HG03039 (cell line): ENCODE data around the gene CIRBP.

Experiments
- ATAC-seq: cut with Tn5 transposase; IDR thresholded peaks from one replicate; pipeline ENCODE4 v1.9.1; 2021; ENCODE audit warnings: mild to moderate bottlenecking, moderate library complexity; ENCODE audit not compliant: unreplicated experiment

CIRBP gene

DNA sequence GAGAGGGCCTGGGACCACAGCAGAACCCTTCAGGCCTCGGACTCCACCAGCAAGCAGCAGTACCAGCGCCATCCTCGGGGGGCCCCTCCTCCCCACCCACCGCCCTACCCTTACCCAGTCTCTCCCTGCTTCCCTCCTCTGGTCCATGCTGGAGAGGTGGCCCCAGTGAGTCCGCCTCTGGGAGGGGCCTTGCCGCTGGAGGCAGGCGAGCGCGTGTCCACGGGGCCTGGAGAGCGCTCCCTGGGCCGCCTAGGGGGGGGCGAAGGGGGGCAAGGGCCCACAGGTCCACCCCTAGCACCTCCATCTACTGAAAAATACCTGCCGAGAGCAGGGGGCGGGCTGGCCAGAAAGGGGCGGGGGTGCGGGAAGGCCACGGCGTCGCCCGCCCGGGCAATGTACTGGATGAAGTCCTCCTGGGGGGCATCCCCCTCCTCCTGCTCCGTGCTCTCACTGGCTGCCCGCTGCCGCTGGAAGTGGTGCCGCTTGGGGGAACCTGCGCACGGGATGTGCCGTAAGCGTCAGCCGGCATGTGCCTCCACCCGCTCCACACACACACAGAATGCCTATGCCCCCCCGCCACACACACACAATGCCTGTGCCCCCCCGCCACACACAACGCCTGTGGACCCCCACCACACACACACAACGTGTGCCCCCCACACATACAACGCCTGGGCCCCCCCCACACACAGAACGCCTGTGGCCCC, 38.2 kb upstream of the CIRBP start:
- no peak for ATAC-seq

- ATAC-seq = no peak
Measured at GRCh38 chr19:1231729-1232637, 37.1 kb upstream of the CIRBP start.

GRCh38 chr19:1232652-1233072, 36.5 kb upstream of the CIRBP start:
- ATAC-seq = no peak

DNA sequence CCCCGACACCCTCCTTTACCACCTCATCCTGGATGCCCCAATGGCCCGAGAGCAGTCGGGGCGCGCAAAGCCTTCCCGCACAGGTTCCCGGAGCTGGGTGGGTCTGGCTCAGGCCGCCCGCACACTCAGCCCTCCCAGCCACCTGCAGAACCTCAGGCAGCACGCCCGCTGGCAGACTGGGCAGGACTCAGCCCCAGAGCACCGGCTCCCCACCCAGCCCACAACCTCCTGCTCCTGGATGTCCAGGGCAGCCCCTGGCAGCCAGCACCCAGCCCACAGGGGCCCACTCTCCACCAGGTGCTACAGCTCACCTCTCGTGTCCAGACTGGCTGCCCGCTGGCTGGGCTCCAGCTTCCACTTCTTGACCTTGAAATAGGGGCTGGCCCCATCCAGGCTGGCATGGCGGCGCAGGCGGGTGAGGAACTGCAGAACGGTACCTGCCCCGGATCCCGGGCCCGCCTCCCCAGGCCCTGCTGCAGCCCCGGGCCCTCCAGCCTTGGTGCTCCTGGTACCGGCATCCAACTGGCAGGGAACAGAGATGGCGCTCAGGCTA, 35.9 kb upstream of the CIRBP start:
- no peak for ATAC-seq

DNA sequence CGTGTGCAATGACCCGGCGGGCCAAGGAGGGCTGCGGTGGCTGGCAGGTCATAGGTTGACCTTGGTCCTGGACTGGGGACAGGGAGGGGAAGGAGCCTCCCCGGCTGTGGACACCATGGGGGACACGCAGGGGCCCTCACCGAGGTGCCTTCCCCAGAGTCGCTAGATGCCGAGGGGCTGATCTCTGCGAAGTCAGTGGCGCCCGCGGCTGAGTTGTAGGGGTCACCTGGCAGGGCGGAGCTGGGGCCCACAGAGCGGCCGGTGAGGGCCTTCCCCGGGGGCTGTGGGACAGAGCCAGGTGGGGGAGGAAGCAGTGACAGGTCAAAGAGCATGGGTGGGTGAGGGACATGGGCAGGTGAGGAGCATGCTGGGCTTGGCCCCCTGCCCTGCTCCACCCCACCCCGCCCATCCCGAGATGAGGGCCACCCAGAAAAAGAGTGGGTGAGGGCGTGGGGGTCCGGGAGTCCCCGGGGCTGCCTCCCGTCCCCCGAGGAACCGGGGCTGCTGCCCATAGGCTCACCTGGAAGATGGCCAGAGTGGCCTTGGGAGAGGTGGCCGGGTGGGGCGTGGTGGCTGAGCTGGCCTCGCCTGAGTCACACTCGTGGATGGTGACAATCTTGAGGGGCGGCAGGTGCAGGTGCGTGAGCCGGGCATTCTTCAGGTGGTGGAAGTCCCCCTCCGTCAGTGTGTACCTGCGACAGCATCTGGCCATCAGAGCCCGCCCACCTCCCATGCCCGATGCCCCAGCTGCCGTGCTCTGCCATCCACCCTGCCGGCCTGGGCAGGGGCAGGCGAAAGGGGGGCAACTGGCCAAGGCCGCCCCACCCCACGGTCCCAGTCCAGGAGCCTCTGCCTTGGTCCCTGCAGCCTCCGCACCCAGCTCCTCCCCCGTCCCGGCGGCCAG, 34.8 kb upstream of the CIRBP start:
- no peak for ATAC-seq

DNA sequence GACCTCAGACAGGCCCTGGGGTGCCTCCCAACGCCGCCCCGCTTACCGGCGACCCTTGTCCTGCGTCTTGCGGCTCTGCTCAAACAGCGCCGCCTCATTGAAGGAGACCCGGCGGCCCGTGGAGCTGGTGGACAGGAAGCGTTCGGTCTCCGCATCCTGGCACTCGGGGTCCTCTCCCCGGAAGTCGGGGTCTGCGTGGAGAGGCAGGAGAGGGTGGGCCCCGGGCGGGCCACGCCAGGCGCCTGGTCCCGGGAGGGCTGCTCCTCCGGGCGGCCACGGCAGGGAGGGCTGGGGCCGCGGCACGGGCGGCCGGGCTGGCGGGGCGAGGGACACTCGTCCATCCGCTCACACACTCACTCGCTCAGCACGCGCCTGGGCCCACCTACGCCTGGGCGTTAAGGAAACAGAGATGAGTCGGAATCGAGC, 34.2 kb upstream of the CIRBP start:
- no peak for ATAC-seq

GRCh38 chr19:1235625-1236538, 33.2 kb upstream of the CIRBP start:
- ATAC-seq = no peak

DNA sequence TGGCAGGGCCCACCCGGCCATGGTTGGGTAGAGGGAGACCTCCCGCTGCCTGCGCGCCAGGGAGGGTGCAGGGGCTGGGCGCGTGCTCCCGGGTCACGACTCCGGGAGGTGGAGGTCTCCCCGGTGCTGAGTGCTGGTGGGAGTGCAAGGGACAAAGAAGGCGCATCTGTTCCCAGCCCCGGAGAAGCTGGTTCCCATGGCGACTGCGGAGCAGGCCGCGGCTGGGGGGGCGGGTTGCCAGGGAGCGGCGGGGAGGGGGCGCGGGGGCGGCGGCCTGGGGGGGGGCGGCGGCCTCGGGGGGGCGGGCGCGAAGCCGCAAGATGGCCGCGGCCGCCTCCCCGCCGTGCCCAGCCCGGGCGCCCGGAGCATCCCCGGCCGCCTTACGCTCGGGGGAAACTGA, 32.6 kb upstream of the CIRBP start:
- no peak for ATAC-seq

DNA sequence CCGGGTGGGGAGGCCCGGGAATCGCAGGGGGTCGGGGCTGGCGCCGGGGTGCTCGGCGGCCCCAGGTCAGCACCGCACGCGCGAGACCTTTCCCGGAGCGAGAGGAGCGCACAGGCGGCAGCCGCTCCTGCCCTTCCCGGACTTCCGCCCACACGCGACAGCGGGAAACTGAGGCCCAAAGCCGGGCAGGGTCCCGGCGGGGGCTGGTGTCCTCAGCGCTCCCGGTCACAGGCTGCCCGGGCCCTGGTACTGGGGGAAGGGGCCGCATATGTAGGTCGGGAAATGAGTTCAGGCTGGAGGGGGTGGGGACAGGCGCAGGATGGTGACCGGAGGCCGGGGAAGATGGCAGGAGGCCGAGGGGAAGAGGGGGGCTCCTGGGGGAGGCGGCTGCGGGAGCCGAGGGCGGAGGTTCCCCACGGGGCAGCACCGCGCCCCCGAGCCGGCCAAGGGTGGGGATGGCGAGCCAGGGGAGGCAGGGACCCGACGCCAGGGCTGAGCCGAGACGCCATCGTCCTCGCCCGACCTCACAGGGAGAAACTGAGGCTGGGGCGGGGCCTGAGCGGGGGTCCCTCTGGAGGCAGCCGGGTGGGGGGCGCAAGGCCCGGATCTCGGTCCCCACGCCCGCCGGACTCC, 32.0 kb upstream of the CIRBP start:
- no peak for ATAC-seq

DNA sequence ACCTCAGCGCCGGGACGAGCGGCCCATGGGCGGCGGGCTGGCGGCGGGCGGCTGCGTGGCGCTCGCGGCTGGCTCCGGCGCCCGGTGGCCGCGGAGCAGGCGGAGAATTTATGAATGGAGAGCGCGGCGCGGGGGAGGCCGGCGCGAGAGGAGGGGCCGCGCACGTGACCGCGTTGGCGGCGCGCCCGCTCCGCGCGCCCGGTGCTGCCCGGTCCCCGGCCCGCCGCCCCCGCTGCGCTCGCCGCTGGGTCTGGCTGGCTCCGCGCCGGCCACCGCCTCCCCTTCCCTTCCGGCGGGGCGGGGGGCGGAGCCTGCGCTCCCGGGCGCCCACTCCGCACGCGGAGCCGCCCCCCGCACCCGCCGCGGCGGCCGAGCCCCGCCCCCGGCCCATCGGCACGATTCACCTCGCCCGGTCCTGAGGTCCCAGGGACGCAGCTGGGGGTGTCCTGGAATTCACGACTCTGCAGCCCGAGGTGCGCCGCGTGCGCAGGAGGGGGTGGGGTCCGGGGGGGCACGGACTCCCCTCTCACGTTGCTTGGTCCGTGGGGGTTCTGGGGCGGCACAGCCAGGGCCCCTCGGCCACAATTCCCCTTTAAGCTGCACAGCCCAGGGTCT, 31.3 kb upstream of the CIRBP start, which contains the start of gene CBARP:
TSS of gene CBARP (minus strand) at position 252 of the 615 bp plus-strand sequence. CDS start 1,905 bp downstream, outside the sequence.
- ATAC-seq = no peak

GRCh38 chr19:1238369-1239303, 30.5 kb upstream of the CIRBP start:
- ATAC-seq = no peak

- no peak for ATAC-seq
Measured at GRCh38 chr19:1239420-1239795, 29.7 kb upstream of the CIRBP start.

DNA sequence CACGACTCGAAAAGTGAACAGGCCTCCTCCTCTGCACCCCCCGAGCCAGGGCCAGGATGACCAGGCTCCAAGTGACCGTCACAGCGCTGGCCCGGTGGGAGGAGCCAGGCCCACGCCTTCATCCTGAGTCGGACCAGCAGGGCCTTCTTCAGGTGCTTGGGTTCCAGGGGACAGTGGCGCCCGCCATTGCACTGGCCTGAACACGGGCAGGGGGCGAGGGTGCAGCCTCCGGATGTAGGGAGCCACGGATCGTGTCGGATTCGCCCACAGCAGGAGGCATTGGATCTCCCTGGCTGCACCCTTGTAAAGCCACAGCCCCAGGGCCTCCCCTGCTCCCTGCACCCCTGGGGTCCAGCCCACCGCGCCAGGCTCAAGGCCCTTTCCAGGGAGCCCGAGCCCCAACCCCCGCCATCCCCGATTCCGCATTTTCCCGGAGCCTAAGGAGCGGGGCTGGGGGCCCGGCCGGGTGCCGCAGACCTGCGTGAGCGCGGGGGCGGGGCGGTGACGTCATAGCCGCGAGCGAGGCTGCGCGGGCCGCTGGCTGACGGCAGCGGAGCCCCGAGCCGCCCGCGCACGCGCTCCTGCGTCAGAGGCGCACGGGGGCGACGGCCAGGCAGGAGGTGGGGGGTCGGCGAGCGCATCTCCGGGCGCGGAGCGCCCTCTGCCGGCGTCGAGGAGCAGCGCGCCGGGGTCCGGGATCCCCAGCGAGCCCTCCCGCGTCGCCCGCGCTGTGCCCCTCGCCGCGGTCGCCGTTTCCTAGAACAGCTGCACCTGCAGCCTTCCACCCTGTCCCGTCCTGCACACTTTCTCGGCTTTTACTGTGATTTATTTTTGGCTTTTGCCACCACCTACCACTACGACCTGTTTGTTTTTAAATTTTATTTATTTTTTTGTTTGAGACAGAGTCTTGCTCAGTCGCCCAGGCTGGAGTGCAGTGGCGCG, 29.1 kb upstream of the CIRBP start:
- ATAC-seq = peak; percentile 32

DNA sequence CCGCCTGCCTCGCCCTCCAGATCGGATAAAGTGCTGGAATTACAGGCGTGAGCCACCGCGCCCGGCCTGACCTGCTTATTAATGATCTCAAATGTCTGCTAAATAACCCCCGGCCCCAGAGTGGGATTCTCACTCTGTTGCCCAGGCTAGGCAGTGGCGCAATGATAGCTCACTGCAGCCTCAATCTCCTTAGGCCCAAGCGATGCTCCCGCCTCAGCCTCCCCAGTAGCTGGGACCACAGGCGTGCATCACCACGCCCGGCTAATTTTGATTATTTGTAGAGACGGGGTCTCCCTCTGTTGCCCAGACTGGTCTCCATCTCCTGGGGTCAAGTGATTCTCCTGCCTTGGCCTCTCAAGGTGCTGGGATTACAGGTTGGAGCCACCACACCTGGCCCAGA, 28.2 kb upstream of the CIRBP start:
- no peak for ATAC-seq

GRCh38 chr19:1241417-1242095, 27.6 kb upstream of the CIRBP start, which contains the start of gene ATP5F1D:
Gene ATP5F1D, plus strand, starts transcription at chr19:1241751. Its CDS starts 100 bp downstream, at chr19:1241851.
- ATAC-seq = peak; percentile 39
